Measurements from ENCODE around the gene FGFR2.

FGFR2 gene

DNA sequence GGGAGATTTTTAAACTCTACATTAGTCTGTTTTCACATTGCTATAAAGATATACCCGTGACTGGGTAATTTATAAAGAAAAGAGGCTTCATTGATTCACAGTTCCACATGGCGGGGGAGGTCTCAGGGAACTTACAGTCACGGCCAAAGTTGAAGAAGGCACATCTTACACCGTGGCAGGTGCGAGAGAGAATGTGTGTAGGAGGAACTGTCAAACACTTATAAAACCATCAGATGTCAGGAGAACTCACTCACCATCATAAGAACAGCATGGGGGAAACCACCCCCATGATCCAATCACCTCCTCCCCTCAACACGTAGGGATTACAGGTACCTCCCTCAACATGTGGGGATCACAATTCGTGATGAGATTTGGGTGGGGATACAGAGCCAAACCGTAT is 129.5 kb downstream of the FGFR2 start:
- no peak overlapping the region for H3K4me3 ChIP-seq (replicated peaks; ENCODE audit: low read depth, low read length)

DNA sequence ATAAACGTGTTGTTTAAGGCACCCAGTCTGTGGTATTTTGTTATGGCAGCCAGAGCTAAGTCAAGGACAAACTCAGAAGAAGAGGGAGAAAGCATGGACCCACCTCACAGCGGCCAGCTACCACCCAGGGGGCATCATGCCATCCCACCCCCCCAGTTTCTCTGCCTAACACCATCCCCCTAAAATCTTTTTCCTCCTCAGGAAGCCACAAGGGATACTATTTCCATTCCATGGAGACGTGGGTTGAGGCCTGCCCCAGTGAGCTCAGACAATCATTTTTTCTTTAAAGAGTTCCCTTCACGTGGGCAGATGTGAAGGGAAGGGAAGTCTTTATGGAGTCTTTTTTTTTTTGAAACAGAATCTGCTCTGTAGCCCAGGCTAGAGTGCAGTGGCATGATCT is 131.8 kb downstream of the FGFR2 start:
- DNase-seq (ENCODE audit: extremely low read depth, low read depth): no peak
- TF ChIP-seq, protein P1, sequence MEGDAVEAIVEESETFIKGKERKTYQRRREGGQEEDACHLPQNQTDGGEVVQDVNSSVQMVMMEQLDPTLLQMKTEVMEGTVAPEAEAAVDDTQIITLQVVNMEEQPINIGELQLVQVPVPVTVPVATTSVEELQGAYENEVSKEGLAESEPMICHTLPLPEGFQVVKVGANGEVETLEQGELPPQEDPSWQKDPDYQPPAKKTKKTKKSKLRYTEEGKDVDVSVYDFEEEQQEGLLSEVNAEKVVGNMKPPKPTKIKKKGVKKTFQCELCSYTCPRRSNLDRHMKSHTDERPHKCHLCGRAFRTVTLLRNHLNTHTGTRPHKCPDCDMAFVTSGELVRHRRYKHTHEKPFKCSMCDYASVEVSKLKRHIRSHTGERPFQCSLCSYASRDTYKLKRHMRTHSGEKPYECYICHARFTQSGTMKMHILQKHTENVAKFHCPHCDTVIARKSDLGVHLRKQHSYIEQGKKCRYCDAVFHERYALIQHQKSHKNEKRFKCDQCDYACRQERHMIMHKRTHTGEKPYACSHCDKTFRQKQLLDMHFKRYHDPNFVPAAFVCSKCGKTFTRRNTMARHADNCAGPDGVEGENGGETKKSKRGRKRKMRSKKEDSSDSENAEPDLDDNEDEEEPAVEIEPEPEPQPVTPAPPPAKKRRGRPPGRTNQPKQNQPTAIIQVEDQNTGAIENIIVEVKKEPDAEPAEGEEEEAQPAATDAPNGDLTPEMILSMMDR (IDR thresholded peaks at IDR 0.05; ENCODE audit: low read depth, low read length, missing control alignments): no peak

More for the DNA sequence above, 129.5 kb downstream of the FGFR2 start:
- DNase-seq (ENCODE audit: extremely low read depth, low read depth): no peak
- TF ChIP-seq, protein P1 (IDR thresholded peaks at IDR 0.05; ENCODE audit: low read depth, low read length, missing control alignments): no peak

DNA sequence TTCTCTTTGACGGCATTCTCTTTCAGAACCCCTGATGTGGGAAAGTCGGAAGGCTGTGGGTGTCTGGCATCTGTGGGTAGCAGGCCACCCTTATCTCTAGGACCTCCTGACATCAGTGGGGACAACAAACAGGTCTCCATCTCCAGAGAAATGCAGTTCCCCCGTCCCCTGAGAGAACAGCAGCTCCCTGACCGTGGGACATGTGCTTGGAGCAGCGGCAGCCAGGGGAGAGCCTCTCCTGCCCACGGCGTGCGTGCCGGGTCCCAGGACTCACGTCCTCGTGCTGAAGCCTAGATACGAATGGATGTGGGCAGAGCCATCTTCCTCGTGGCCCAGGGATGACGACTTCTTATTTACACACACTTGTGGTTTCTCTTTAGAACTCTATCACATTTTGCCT is 133.0 kb downstream of the FGFR2 start:
- TF ChIP-seq, protein P1 (IDR thresholded peaks at IDR 0.05; ENCODE audit: low read depth, low read length, missing control alignments): no peak
- H3K4me3 ChIP-seq (replicated peaks; ENCODE audit: low read depth, low read length): no peak overlapping the region
- DNase-seq (ENCODE audit: extremely low read depth, low read depth): no peak

More for the DNA sequence above, 131.8 kb downstream of the FGFR2 start:
- no peak overlapping the region for H3K4me3 ChIP-seq (replicated peaks; ENCODE audit: low read depth, low read length)

DNA sequence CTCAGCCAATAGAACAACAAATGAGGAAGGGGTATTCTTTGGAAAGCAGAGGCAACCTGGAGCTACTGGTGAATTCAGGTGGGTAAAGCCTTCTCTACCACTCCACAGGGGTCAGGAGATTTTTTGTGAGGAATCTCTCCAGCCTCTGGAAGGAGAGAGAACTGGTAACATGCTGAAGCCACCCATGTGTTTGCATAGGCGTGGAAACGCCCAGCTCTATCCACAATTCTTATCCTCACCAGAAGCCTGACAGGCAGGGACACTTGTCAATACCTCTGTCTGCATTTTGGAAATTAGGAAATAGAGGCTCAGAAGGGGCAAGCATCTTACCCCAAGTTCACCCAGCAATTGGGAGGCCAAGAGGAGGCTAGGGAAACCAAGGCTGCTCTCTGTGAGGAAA is 133.7 kb downstream of the FGFR2 start:
- no peak overlapping the region for H3K4me3 ChIP-seq (replicated peaks; ENCODE audit: low read depth, low read length)
- TF ChIP-seq, protein P1 (IDR thresholded peaks at IDR 0.05; ENCODE audit: low read depth, low read length, missing control alignments): no peak
- DNase-seq (ENCODE audit: extremely low read depth, low read depth): no peak

DNA sequence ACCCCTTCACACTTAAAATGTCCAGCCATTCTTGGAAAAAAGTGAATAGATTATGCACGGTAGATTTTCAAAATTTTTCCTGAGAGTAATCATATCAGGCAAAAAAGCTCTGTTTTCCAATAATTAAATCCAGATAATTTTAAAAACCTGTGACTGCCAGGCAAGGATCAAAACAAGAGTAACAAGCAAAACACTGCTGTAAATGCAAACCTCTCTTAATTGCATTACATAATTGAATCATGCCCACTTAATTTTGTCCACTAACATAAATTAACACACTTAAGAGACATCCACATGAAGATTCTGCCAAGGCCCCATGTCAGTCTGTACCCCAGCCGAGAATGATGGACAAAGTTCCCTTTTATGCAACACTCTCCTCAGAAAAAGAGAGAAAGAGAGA is 135.3 kb downstream of the FGFR2 start:
- no peak for DNase-seq (ENCODE audit: extremely low read depth, low read depth)
- no peak overlapping the region for H3K4me3 ChIP-seq (replicated peaks; ENCODE audit: low read depth, low read length)
- TF ChIP-seq, protein P1 (IDR thresholded peaks at IDR 0.05; ENCODE audit: low read depth, low read length, missing control alignments): no peak

DNA sequence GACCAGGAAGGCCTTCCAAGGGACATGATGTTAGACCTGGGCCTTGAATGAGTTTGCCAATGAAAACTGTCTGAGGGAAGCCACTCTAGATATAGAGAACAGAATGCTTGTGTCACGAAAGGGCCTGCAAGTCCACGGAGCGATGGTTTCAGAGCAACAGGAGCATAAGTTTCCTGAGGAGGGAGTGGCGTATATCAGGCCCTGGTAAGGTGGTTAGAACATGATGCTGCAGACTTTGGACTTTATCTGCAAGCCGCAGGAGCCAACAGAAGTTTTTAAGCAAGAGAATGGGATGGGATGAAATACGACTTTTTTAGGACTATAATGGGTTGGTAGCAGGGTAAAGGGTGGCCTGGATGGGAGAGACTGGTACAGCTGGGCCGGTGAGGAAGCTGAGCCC is 136.0 kb downstream of the FGFR2 start:
- TF ChIP-seq, protein P1 (IDR thresholded peaks at IDR 0.05; ENCODE audit: low read depth, low read length, missing control alignments): no peak
- no peak for DNase-seq (ENCODE audit: extremely low read depth, low read depth)
- H3K4me3 ChIP-seq (replicated peaks; ENCODE audit: low read depth, low read length): no peak overlapping the region

DNA sequence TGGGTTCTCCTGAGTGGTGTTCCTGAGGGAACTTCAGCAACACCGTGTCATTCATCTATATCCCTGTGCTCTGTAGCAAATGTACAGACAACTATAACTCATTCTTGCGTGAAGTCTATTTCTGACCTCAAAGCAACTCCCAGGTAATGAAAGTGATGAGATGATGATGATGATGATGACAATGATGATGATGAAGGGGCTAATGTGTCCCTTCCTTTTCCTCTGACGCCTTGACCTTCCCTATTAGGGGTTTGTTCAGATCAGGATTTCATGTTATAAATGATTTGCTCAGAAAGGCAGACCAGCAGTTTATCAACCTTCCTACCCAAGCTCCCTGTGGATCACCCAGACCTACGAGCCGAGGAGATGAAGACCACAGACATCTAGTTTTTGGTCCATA is 136.9 kb downstream of the FGFR2 start:
- DNase-seq (ENCODE audit: extremely low read depth, low read depth): no peak
- no peak overlapping the region for H3K4me3 ChIP-seq (replicated peaks; ENCODE audit: low read depth, low read length)
- TF ChIP-seq, protein P1 (IDR thresholded peaks at IDR 0.05; ENCODE audit: low read depth, low read length, missing control alignments): no peak
